Stimulated activated CD4-positive, alpha-beta T cell treated with anti-CD3 and anti-CD28 coated beads, TNF-alpha, amount 100 ng/mL, for 1 hour (primary cell): Measurements from ENCODE around the gene CCDC102A.
"Not testable (repeated sequence)": the region's sequence is repeated elsewhere in the genome, so short reads cannot be mapped to it uniquely, and the experiment has no call there.

Source experiments
- DNase-seq, 3 donors: peaks; one replicate each; pipeline ENCODE4 v3.0.0-alpha.2; 2020; ENCODE audit warnings: low read depth in 3 of 3, low spot score in 1 of 3

Gene CCDC102A

DNA sequence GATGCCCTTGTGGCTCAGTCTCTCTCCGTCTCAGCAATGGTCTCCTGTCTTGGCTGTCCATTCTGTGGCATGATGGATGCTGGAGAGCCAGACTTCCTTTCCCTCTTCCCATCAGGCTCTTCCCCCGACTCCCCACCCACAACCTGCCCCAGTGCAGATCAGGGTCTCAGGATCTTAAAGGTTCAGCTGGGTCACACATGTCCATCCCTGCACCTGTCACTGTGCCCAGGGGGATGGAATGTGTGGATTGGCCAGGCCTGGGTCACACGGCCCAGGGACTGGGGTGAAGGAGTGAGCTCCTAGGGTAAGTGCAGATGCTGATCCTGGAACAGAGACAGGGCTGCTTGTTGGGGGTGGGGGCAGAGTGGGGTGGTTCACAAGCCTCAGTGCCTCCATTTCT, 29.1 kb upstream of the CCDC102A start:
- no peak for DNase-seq

DNA sequence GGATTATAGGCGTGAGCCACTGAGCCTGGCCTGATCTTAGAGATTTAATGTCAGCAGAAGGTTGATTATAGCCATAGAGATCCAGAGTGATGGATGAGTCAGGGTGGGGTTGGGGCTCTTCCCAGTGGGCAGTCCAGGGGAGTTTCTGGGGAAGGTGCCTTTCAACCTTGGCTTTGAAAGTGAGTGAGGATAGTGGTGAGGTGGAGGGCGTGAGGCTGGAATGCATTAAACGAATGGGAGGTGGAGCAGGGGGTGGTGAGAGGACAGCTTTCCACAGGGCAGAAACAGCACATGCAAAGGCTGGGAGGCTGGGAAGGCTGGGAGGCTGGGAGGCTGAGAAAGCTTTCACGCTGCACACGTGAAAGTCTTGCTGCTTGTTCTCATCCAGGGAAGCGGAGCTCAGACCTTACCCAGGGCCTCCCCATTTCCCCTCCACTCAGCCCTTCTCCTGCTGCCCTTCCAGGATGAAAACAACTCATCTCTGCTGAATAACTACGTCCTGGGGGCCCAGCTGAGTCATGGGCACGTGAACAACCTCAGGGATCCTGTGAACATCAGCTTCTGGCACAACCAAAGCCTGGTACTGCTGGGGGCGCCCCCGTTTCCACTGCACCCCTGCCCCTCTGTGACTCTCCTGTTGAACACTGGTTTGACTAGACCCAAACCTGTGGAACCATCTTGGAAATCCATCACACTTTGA, 28.4 kb upstream of the CCDC102A start:
- DNase-seq, result no peak

DNA sequence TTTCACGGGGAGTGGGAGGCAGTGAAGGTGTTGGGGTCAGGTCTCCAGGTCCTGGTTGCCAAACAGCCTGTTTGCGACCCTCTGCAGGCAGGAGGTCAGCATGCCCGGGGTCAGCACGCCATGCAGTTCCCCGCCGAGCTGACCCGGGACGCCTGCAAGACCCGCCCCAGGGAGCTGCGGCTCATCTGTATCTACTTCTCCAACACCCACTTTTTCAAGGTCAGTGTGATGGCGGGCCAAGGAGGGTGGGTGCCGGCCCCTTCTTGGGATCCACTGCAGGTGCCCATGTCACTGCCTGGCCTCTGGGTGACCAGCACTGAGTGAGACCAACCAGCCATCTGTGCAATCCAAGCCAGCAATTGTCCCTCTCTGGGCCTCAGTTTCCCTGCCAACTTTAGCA, 27.4 kb upstream of the CCDC102A start:
- no peak for DNase-seq

DNA sequence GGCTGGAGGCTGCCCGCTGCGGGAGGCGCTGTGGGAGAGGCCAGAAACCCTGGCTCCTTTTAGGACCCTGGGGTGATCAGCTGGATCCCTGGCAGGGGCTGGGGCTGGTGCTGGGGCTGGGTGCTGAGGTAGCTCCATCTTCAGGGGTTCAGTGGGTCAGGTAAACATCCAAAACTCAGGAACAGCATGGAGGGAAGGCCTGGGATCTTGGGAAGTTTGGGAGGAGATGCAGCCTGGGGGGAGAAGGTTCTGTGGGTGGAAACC, 27.0 kb upstream of the CCDC102A start:
- no peak for DNase-seq

DNA sequence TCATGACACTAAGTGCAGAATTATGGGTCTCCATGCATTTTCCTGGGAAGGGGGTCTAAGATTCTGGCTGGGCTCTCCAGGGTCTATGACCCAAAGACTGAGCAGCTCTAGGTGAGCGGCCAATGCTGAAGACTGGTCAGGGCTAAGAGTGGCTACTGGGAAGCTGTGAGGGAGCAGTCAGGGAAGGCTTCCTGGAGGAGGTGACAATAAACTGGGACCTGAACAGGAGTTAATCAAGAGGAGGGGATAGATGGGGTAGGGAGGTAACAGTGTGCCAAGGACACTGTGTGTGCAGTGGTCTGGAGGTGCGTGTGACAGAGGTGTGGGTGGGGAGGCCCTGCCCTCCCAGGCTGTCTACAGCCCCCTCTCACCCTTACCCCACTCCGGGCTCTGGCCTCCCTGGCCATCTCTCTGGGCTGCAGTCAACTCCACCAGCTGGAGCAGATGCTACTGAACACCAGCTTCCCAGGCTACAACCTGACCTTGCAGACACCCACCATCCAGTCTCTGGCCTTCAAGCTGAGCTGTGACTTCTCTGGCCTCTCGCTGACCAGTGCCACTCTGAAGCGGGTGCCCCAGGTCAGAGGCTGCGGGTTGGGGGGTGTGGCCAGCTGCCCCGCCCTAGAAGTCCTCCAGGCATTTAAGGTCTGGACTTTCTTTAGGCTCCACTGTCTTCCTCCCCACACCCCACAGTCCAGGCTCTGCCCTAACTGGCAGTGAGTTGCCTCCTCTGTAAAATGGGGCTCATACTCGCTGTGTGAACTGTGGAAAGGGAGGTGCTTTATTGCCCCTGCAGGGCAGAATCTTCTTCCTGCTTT, 26.5 kb upstream of the CCDC102A start:
- DNase-seq, result no peak

DNA sequence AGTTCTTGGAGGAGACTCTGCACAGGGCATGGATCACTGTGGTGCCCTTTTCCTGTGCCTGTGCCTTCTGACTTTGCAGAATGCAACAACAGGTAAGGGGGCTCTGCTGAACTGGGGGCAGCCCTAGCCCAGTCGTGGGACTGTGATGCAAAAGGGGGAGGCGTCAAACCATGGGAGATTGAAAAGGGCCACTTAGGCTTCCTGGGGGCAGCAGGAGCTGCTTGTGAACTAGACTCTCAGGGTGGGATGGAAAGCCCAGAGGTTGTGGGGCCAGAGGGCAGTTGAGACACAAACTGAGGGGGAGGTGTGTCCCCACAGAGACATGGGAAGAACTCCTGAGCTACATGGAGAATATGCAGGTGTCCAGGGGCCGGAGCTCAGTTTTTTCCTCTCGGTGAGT, 25.7 kb upstream of the CCDC102A start:
- no peak for DNase-seq

DNA sequence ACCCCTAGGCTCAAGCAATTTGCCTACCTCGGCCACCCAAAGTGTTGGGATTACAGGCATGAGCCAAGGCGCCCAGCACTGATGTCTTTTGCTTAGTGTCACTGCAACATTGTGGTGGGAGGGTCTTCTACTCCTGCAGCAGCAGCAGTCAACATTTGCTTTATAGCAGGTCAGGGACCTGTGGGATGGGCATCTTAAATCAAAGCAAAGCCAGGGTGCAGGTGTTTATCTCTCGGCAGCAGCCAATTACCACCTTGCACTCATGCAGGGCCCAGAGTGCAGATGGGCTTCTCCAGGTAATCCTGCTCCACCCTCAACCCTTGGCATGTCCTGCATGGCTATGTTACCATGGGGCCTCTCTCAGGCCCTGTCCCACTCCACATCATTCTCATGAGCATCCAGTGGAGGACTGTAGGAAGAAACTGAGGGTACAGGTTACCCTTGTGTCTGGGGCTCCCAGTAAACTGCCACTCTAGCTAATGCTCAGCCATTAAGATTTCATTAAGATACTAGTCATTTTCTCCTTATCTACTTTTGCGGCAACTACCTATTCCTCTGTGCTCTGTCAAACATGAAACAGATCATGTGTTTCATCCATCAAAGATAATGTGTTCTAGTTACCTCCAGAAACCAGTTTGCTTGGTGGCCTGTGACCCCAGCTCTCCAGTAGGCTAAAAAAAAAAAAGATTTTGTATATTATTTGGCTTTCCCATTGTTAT, 22.9 kb upstream of the CCDC102A start:
- DNase-seq, result no peak

DNA sequence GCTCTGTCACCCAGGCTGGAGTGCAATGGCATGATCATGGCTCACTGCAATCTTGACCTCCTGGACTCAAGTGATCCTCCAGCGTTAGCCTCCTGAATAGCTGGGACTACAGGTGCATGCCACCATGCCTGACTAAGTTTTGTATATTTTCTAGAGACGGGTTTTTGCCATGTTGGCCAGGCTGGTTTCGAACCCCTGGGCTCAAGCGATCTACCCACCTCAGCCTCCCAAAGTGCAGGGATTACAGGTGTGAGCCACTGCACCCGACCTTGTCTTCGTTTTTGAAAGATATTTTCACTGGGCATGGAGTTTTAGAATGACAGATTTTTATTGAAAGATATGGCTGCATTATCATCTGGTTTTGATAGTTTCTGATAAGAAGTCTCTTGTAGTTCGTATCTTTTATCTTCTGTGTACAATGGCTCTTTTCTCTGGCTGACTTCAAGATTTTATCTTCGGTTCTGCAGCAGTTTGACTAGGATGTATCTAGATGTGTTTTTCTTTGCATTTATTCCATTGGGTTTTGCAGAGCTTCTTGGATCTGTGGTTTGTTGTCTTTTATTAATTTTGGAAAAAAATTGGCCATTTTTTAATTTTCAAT, 20.7 kb upstream of the CCDC102A start:
- no peak for DNase-seq

DNA sequence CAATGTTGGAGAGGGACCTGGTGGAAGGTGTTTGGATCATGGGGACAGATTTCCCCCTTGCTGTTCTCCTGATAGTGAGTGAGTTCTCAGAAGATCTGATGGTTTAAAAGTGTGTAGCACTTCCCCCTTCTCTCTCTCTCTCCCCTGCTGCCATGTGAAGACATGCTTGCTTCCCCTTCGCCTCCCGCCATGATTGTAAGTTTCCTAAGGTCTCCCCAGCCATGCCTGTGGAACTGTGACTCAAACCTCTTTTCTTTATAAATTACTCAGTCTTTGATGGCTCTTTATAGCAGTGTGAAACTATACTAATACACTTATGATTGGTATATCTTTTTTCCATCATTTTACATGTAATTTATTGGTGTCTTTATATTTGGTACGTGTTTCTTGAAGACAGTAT, 19.5 kb upstream of the CCDC102A start:
- no peak for DNase-seq

DNA sequence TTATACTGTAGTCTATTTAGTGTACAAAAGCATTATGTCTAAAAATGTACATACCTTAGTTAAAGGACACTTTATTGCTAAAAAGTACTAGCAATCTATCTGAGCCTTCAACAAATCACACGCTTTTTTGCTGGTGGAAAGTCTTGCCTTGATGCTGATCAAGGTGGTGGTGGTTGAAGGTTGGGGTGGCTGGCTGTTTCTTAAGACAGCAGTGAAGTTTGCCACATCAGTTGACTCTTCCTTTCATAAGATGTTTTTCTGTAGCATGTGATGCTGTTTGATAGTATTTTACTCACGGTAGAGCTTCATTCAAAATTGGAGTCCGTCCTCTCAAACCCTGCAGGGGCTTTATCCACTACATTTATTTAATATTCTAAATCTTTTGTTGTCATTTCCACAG, 14.7 kb upstream of the CCDC102A start:
- DNase-seq, result no peak

DNA sequence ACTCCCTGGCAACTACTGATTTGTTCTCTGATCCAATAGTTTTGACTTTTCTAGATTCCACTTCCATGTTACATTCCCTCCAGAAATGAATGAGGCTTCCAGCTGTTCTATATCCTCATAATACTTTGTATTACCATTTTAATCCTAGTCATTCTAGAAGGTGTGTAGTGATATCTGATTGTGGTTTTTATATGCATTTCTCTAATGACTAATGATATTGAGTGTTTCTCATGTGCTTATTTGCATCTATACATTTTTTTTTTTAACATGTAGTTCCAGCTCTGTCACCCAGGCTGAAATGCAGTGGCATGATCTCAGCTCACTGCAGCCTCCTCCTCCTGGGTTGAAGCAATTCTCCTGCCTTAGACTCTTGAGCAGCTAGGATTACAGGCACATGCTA, 13.4 kb upstream of the CCDC102A start:
- DNase-seq, result no peak

DNA sequence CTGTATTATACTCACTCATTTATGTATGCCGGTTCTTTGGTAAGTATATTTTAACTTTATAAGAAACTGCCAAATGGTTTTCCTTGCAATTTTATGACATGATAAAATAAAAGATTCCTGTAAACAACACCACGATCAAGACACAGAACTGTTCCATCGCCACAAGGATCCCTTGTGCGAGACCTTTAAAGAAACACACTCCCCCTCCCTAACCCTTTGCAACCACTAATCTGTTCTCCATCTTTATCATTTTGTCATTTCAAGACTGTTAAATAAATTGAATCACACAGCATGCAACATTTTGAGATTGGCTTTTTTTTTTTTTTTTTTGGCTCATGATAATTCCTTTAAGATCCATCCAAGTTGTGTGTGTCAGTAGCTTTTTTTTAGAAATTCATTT, 12.0 kb upstream of the CCDC102A start:
- DNase-seq, result no peak

DNA sequence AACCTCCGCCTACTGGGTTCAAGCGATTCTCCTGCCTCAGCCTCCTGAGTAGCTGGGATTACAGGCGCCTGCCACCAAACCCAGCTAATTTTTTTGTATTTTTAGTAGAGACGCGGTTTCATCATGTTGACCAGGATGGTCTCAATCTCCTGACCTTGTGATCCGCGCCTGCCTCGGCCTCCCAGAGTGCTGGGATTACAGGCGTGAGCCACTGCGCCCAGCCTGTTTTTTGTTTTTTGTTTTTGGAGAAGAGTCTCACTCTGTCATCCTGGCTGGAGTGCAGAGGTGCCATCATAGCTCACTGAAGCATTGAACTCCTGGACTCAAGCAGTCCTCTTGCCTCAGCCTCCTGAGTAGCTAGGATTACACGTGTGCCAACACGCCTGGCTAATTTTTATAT, 11.2 kb upstream of the CCDC102A start:
- DNase-seq, result not testable (repeated sequence)

DNA sequence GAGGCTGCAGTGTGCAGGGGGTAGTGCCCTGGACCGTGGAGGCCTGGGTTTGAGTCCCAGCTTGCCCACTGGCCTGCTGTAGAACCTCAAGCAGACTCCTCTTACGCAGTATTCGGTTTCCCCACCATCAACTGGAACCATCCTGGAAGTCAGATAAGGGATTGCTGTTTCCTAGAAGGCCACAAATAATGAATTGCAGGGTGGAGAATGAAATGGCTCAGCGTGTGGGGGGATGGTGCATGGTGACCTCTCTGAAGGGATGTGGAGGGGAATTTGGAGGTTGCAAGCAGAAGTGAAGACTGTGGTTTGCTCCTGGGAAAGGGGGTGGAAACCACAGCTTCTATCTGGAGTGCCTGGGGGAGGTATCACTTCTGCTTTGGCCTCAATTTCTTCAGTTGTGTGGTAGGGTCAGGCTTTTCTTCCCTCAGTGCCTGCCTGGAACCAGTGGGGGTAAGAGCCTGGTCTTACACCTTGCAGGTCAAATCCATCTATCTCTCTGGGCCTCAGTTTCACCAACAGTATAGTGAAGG, 7.8 kb upstream of the CCDC102A start:
- no peak for DNase-seq

DNA sequence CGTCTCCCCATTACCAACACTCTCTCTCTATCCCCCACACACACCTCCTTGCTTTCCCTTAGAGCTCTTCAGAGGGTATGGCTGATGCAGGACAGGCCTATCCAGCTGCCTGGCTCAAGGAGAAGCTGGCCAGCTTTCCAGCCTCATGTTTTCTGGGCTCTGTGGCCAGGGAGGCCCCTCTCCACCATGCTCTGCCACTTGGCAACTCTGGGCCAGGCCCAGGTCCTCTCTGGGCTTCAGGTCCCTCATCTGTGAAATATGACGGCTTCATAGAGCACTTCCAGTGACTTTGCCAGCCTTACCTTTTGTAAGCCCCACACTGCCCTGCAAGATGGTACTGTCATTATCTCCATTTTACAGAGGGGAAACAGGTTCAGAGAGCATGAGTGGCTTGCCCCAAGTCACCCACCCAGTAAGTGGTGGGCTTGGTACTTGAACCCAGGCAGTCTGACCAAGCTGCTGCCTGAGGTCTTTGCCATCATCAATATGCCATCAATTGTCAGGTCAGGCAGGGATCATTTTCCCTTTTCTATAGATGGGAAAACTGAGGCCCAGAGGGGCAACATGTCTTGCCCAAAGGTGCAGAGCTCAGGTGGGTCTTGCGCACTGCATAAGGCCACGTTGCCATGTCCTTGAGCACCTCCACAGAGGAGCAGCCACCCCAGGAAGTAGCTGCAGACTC, 5.5 kb upstream of the CCDC102A start:
- no peak for DNase-seq

DNA sequence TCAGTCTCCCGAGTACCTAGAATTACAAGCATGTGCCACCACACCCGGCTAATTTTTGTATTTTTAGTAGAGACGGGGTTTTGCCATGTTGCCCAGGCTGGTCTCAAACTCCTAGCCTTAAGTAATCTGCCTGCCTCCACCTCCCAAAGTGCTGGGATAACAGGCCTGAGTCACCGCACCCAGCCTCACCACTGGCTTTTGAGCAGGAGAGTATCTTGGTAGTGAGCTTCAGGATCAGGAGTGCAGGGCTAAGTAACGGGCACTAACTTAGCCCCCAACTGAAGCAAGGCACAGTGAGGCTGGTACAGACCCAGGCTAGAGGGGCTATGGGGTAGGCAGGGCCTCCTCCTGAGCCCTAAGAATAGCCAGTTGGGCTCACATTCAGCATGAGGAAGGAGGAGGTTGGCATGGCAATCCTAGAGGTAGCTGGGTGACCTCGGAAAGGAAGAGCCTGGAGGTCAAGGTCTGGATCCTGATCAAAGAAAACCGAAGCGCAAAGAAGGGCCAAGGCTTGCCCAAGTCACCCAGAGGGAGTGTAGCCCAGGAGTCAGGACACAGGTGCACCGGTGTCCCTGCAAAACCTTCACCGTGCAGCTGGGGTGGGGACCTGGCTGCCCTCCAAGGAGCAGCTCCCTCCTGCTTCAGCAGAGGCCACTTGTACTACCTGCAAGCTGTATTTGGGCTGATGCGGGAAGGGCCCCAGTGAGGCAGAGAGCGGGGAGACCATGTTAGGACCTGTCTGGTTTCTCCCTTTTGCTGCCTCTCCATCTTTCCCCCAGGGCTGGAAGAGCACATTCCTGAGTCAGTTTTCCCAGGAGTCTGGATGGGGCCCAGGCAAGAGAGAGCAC, 4.8 kb upstream of the CCDC102A start:
- DNase-seq, result no peak

DNA sequence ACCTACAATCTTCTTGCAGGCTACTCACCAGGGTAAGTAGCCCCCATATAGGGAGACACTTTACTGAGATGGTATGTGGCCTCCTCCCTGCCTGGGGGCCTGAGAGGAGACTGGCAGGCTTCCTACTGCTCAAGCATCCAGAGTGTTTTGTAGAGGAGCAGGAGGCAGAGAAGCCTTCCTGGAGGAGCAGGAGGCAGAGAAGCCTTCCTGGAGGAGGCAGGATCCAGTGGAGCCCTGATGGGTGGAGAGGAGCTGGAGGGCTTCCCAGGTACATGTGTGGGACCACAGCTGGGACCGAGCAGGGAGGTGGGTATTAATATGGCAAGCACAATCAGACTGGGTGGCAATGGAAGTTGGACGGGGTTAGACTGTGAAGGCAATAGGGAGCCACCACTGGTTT, 4.0 kb upstream of the CCDC102A start:
- no peak for DNase-seq

DNA sequence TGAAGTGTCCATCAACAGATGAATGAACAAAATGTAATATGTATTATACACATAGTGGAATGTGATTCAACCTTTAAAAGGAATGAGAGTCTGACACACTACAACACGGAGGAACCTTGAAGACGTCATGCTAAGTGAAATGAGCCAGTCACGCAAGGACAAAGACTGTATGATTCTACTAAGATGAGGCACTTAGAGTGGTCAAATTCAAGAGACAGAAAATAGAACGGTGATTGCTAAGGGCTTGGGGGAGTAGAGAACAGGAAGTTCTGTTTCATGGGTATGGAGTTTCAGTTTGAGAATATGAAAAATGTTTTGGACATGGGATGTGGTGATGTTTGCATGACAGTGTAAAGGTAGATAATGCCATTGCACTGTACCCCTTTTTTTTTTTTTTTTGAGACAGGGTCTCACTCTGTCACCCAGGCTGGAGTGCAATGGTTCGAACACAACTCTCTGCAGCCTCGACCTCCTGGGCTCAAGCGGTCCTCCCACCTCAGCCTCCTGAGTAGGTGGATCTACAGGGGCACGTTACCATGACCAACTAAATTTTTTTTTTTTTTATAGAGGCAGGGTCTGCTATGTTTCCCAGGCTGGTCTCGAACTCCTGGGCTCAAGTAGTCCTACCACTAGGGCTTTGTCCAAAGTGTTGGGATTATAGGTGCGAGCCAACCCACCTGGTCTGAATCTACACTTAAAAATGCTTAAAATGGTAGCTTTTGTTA, 2.9 kb upstream of the CCDC102A start:
- no peak for DNase-seq

DNA sequence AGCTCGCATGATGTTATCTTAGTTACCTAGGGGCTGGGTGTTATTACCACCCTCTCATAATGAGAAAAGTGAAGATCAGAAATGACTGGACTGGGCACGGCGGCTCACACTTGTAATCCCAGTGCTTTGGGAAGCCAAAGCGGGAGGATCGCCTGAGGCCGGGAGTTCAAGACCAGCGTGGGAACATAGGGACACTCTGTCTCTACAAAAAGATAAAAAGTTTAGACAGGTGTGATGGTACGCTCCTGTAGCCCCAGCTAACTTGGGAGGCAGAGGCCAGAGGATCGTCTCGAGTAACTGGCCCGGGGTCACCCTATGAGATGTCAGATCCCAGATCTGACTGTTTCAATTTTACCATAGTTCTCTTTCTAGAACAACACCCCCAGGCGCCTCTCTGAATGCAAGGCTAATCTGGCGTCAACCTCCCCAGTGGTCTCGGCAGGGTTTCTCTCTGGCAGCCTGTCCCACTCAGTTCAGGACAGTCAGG, 1.9 kb upstream of the CCDC102A start:
- no peak for DNase-seq
